Astrocyte of the cerebellum (primary cell): ENCODE results near the gene PPP1R1B.

Source experiments
- DNase-seq: peaks from one replicate; pipeline ENCODE4 v3.0.0-alpha.2; 2011; ENCODE audit warnings: low read depth
- H3K4me3 ChIP-seq: 2 replicates; pipeline ENCODE4 v1.5.1; 2011; ENCODE audit warnings: mild to moderate bottlenecking, low read depth, low read length, moderate library complexity
- CTCF ChIP-seq: IDR thresholded peaks from 2 replicates; pipeline ENCODE4 v1.5.1; 2012; ENCODE audit warnings: low read length, low read depth, moderate library complexity, mild to moderate bottlenecking; ENCODE audit errors: missing control alignments
- in situ Hi-C: cut with HindIII; loops from 2 replicates; pipeline ENCODE4 v1.10.0; 2017; ENCODE audit warnings: low sequenced_read_pairs

Gene PPP1R1B

GRCh38 chr17:39626171-39627046 is at the start of gene PPP1R1B:
PPP1R1B (plus strand) TSS chr17:39626952; CDS start chr17:39627393, 441 bp downstream.
- H3K4me3 ChIP-seq: peak within 1 kb of the TSS; percentile 36
- in situ Hi-C loops: no loop called here
- DNase-seq: no peak
- TF ChIP-seq CTCF: no peak

GRCh38 chr17:39578272-39578671 is 48.5 kb upstream of the PPP1R1B start:
- TF ChIP-seq CTCF: no peak
- DNase-seq: no peak
- H3K4me3 ChIP-seq: no peak overlapping the region
- in situ Hi-C loops: loop anchor here (5.0 to 10.0 kb wide), 2 partner anchors 41 to 207 kb away; no protein-coding TSS in a partner anchor

GRCh38 chr17:39579318-39580081 is 47.3 kb upstream of the PPP1R1B start:
- DNase-seq: no peak
- in situ Hi-C loops: loop anchor here (5.0 to 10.0 kb wide), 2 partner anchors 42 to 205 kb away; no protein-coding TSS in a partner anchor
- TF ChIP-seq CTCF: no peak
- no peak overlapping the region for H3K4me3 ChIP-seq

GRCh38 chr17:39580082-39580468 is 46.7 kb upstream of the PPP1R1B start:
- no peak for TF ChIP-seq CTCF
- in situ Hi-C loops: no loop called here
- H3K4me3 ChIP-seq: no peak overlapping the region
- DNase-seq: no peak

DNA sequence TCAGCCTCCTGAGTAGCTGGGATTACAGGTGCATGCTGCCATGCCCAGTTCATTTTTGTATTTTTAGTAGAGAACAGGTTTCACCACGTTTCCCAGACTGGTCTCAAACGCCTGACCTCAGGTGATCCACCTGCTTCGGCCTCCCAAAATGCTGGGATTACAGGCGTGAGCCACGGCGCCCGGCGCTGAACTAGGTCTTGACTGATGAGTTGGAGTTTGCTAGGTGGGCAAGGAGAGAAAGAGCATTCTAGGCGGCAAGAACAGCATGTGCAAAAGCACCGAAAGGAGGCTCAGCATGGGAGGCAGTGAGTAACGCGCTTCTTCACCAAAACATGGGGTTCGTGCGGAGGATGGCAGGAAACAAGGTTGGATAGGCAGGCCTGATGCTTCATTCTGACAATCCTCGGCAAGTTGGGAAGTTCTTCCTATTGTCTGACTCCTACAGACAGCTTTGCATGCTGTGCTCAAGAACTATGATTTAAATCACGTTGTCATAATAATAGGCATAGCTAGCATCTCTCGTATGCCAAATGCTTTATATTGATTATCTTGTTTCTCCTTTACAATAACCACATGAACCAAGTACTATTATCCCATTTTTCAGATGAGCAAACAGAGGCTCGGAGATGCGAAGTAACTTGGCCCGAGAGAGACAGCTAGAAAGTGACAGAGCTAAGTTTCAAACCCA is 45.5 kb upstream of the PPP1R1B start:
- TF ChIP-seq CTCF: no peak

DNA sequence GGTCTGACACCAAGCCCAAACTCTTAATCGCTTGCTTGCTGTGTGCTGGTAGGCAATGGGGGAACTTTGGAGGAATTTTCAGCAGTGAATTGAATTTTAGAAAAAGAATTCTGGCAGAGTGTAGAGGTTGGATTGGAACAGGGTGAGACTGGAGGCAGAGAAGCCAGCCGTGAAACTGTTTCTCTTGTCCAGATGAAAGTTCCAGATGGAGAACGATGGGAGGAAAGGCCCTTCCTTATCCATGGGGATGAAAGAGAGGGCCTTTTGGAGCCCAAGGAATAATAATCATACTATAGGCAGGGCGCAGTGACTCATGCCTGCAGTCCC is 45.0 kb upstream of the PPP1R1B start:
- DNase-seq: no peak
- TF ChIP-seq CTCF: no peak
- H3K4me3 ChIP-seq: no peak overlapping the region
- in situ Hi-C loops: no loop called here

More for the DNA sequence above, 45.5 kb upstream of the PPP1R1B start:
- in situ Hi-C loops: no loop called here
- H3K4me3 ChIP-seq: no peak overlapping the region
- DNase-seq: no peak
